HepG2 (cell line): Measurements from ENCODE around the gene FOLR2. TPM values are rescaled to one million over a fixed set of nuclear protein-coding genes. Genes with fewer than 3 reads are reported as not detected.

Experiments
- ATAC-seq: fragments of 200-7000 bp; cut with Tn5 transposase; 3 replicates; pipeline ENCODE4 v1.9.1; 2020; ENCODE audit warnings: mild to moderate bottlenecking, moderate library complexity
- BruUV-seq: library from RNA; stranded (reverse); fragments of 400-500 nt; replicated peaks from 2 replicates; lab custom pipeline; 2021; lab: Mats Ljungman, UMichigan
- CTCF ChIA-PET: fragments of 300-600 bp; formaldehyde crosslinking; extraction: SDS; loops from one replicate; lab custom pipeline; 2021; ENCODE audit warnings: low total read pairs, inconsistent platforms, low intra/inter-chr PET ratio; lab: Yijun Ruan, JAX
- POLR2A ChIA-PET: fragments of 350-600 bp; sonication (Branson Sonifier 250); formaldehyde crosslinking; loops from one replicate; lab custom pipeline; 2020; ENCODE audit warnings: antibody characterized with exemption, inconsistent platforms; lab: Yijun Ruan, JAX
- DNase-seq: peaks from one replicate; pipeline ENCODE4 v3.0.0-alpha.2; 2015; ENCODE audit warnings: low spot score
- FAIRE-seq: peaks from 3 replicates; lab custom pipeline; 2011; peaks lifted over from hg19 to GRCh38; lab: Jason Lieb, UNC
- H2AFZ ChIP-seq: one replicate; pipeline ENCODE4 v1.6.1; 2011; ENCODE audit warnings: low read length, inconsistent platforms
- H3K27ac ChIP-seq: fragments of 300-600 bp; 3 replicates; pipeline ENCODE4 v1.8.0; 2011; ENCODE audit warnings: mixed run types, mild to moderate bottlenecking, mixed read lengths, low read length, inconsistent platforms; ENCODE audit not compliant: insufficient read depth; ENCODE audit errors: extremely low read length
- H3K27me3 ChIP-seq, 2 experiments: fragments of 200-600 bp in 1 of 2; 2 replicates in 1 of 2; 3 replicates in 1 of 2; pipeline versions ENCODE4 v1.6.0 to v1.8.0; 2011; ENCODE audit warnings: low read length in 2 of 2, mild to moderate bottlenecking in 2 of 2, moderate library complexity in 2 of 2, inconsistent platforms in 1 of 2; ENCODE audit not compliant: insufficient read depth in 2 of 2, control insufficient read depth in 1 of 2
- H3K36me3 ChIP-seq, 2 experiments: fragments of 200-600 bp in 1 of 2; replicated peaks in 1 of 2; 2 replicates in 1 of 2; 3 replicates in 1 of 2; pipeline versions ENCODE4 v1.5.1 to v1.8.0; 2011; ENCODE audit warnings: low read length in 2 of 2, inconsistent platforms in 1 of 2; ENCODE audit not compliant: insufficient read depth in 2 of 2, control insufficient read depth in 1 of 2
- H3K4me1 ChIP-seq: 2 replicates; pipeline ENCODE4 v1.5.1; 2012; ENCODE audit warnings: low read length, inconsistent platforms; ENCODE audit not compliant: insufficient read depth
- H3K4me2 ChIP-seq: 2 replicates; pipeline ENCODE4 v1.6.0; 2011; ENCODE audit warnings: low read depth, low read length, inconsistent platforms
- H3K4me3 ChIP-seq, 3 experiments: fragments of 200-600 bp in 1 of 3; sonication (generic), shearing (Covaris generic) in 1 of 3; replicated peaks in 1 of 3; 2 replicates each; pipeline ENCODE4 v1.5.1; 2011 to 2016; ENCODE audit warnings: low read length in 3 of 3, inconsistent platforms in 2 of 3, low read depth in 2 of 3, mild to moderate bottlenecking in 2 of 3, control low read depth in 1 of 3, mixed read lengths in 1 of 3; ENCODE audit not compliant: insufficient read depth in 1 of 3
- H3K79me2 ChIP-seq: one replicate; pipeline ENCODE4 v1.6.1; 2011; ENCODE audit warnings: low read length, inconsistent platforms; ENCODE audit not compliant: insufficient read depth
- H3K9ac ChIP-seq: 2 replicates; pipeline ENCODE4 v1.6.0; 2011; ENCODE audit warnings: mild to moderate bottlenecking, low read depth, low read length, inconsistent platforms; ENCODE audit not compliant: insufficient read depth
- H3K9me3 ChIP-seq: 2 replicates; pipeline ENCODE4 v1.5.1; 2012; ENCODE audit warnings: mild to moderate bottlenecking, low read length
- H4K20me1 ChIP-seq: 2 replicates; pipeline ENCODE4 v1.6.0; 2011; ENCODE audit warnings: inconsistent platforms, mild to moderate bottlenecking, low read length, moderate library complexity; ENCODE audit not compliant: insufficient read depth
- ATF1 ChIP-seq: IDR thresholded peaks from 2 replicates; pipeline ENCODE4 v1.6.1; 2016; ENCODE audit warnings: mild to moderate bottlenecking, control low read depth
- ELF3 ChIP-seq: IDR thresholded peaks from 2 replicates; pipeline ENCODE4 v1.6.1; 2016; ENCODE audit warnings: missing genetic modification reagents, missing compliant biosample characterization
- PHF5A ChIP-seq: IDR thresholded peaks from one replicate; pipeline ENCODE4 v1.6.1; 2018; ENCODE audit warnings: low read depth, missing genetic modification reagents; ENCODE audit not compliant: unreplicated experiment
- PLRG1 ChIP-seq: fragments of 450-650 bp; conservative IDR thresholded peaks from 2 replicates; pipeline ENCODE4 v1.6.1; 2016
- SIX1 ChIP-seq: sonication (generic); formaldehyde crosslinking; IDR thresholded peaks from 2 replicates; pipeline ENCODE4 v1.4.0; 2020; ENCODE audit warnings: missing genetic modification reagents, borderline replicate concordance
- ZC3H13 ChIP-seq: sonication (generic); formaldehyde crosslinking; IDR thresholded peaks from 2 replicates; pipeline ENCODE4 v1.8.1; 2023; ENCODE audit warnings: mild to moderate bottlenecking, missing genetic modification reagents, moderate library complexity
- ZIK1 ChIP-seq: sonication (generic); formaldehyde crosslinking; IDR thresholded peaks from 2 replicates; pipeline ENCODE4 v1.5.0; 2020; ENCODE audit warnings: mild to moderate bottlenecking, low read depth, missing genetic modification reagents, borderline replicate concordance
- ZNF121 ChIP-seq: sonication (generic); formaldehyde crosslinking; IDR thresholded peaks from 2 replicates; pipeline ENCODE4 v1.5.0; 2020; ENCODE audit warnings: mild to moderate bottlenecking, missing genetic modification reagents
- ZNF256 ChIP-seq: sonication (generic); formaldehyde crosslinking; conservative IDR thresholded peaks from 2 replicates; pipeline ENCODE4 v1.4.0; 2020; ENCODE audit warnings: missing genetic modification reagents
- ZNF317 ChIP-seq: sonication (generic); formaldehyde crosslinking; IDR thresholded peaks from 2 replicates; pipeline ENCODE4 v1.5.0; 2020; ENCODE audit warnings: mild to moderate bottlenecking, missing genetic modification reagents
- ZNF326 ChIP-seq: sonication (generic); formaldehyde crosslinking; IDR thresholded peaks from 2 replicates; pipeline ENCODE4 v1.4.0; 2020; ENCODE audit warnings: missing genetic modification reagents, borderline replicate concordance
- ZNF567 ChIP-seq: sonication (generic); formaldehyde crosslinking; IDR thresholded peaks from 2 replicates; pipeline ENCODE4 v1.8.1; 2023; ENCODE audit warnings: mild to moderate bottlenecking, missing genetic modification reagents, borderline replicate concordance
- ZNF749 ChIP-seq: sonication (generic); formaldehyde crosslinking; IDR thresholded peaks from 2 replicates; pipeline ENCODE4 v1.8.0; 2022; ENCODE audit warnings: mild to moderate bottlenecking, missing genetic modification reagents, moderate library complexity, borderline replicate concordance
- WGBS: methylation state at CpG from one replicate; pipeline ENCODE4 v1.1.6; 2017; ENCODE audit warnings: low lambda C conversion rate; 5-methylcytosine and 5-hydroxymethylcytosine counted together
- in situ Hi-C: cut with HindIII; loops from 2 replicates; pipeline ENCODE4 v1.10.0; 2017; ENCODE audit warnings: low pct_unique_long_range_greater_than_20kb; ENCODE audit not compliant: extremely low pct_ligation_motif_present
- intact Hi-C: fragments of 100-400 bp; cut with micrococcal nuclease; formaldehyde crosslinking; loops from one replicate; pipeline ENCODE4 v1.10.0; 2022; ENCODE audit not compliant: unreplicated experiment
- polyA plus RNA-seq, 8 experiments: library from polyadenylated mRNA; depleted of rRNA in 3 of 8; stranded (reverse) in 7 of 8; unstranded in 1 of 8; fragments of >200 nt; fragmentation: Illumina TruSeq in 4 of 8; extraction: Trizol in 4 of 8; gene quantifications; 2 replicates each; pipeline versions ENCODE4 v1.2.1 to v1.2.3, GENCODE V29; 2011 to 2016; ENCODE audit warnings: low read depth in 4 of 8, missing spikeins in 1 of 8, mixed read lengths in 1 of 8; ENCODE audit not compliant: insufficient read depth in 1 of 8
- total RNA-seq, 5 experiments: library from RNA; depleted of rRNA; stranded (reverse); fragments of >200 nt; fragmentation: Illumina TruSeq; extraction: Trizol; gene quantifications; 2 replicates each; pipeline ENCODE4 v1.2.3, GENCODE V29; 2016; ENCODE audit warnings: low read depth in 1 of 5
- TF ChIP-seq, protein P1 (sequence below): sonication (generic); formaldehyde crosslinking; IDR thresholded peaks from 2 replicates; pipeline ENCODE4 v1.4.0; 2020; ENCODE audit warnings: mild to moderate bottlenecking, missing genetic modification reagents

FOLR2 gene
- total and polyA plus RNA-seq, 2 of the 13 experiments (the other 11 are each of a cell fraction or from before 2014, with no cell fraction given): 0.09 TPM; not detected in 1

DNA sequence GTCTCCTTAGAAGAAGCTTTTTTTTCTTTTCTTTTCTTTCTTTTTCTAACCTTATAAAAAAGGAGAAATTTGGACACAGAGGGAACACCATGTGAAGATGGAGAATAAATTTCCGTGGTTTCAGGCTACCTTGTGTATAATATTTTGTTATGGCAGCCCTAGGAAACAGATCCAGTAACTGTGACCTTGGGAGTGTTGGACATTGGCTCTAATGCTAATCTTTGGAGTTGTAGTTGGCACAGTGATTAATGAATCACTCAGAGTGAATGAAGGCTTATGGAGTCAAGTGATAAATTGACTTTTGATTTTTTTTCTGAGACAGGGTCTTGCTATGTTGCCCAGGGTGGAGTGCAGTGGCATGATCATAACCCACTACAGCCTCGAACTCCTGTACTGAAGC lies 42.9 kb downstream of the FOLR2 start:
- H3K4me3 ChIP-seq: no peak overlapping the region
- no peak overlapping the region for H2AFZ ChIP-seq
- BruUV-seq: no TSS peak
- ChIA-PET CTCF (no interaction called here), POLR2A (no interaction called here)
- no peaks in the 10 kb centered on the region for H3K9me3 ChIP-seq
- WGBS: 0% methylated on average over 2 of the region's 2 CpGs
- H3K4me2 ChIP-seq: no peak overlapping the region
- ATAC-seq (no peak), DNase-seq (no peak), FAIRE-seq (no peak)
- peaks cover 0 to 4% of the 10 kb centered on the region in 2 experiments; a peak in 1 of 5 replicates for H3K27me3 ChIP-seq
- no peak overlapping the region for H3K9ac ChIP-seq
- intact Hi-C loops (no loop called here), in situ Hi-C loops (no loop called here)
- TF ChIP-seq ZIK1 (no peak), ZNF121 (CRISPR knock-in tag) (peak; percentile 70)
- H3K4me1 ChIP-seq: peaks cover 8% of the 10 kb centered on the region; the same call in 1 of the 2 replicates
- no peaks in the 10 kb centered on the region for H4K20me1 ChIP-seq
- H3K36me3 ChIP-seq: no peaks in the 10 kb centered on the region
- no peak overlapping the region for H3K27ac ChIP-seq
- no peaks in the 10 kb centered on the region for H3K79me2 ChIP-seq

DNA sequence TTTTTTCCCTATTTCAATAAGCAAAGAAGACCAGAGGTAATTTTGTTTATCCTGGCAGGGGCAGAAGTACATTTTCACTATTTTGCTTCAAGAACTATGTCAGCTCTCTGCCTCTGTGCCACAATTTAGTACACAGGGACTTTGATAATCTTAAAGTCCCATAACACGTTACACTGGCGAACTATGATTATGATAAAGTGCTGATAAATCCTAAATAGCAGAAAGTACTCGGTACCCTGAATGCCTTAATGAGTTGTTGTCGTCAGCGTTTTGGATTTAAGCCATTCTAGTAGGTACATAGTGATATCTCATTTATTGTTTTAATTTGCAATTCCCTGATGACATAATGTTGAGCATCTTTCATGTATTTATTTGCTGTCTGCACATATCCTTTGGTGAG lies 44.0 kb downstream of the FOLR2 start:
- Histone ChIP-seq H3K27me3 (no peaks in the 10 kb centered on the region), H3K4me2 (no peak overlapping the region), H2AFZ (no peak overlapping the region), H3K9me3 (no peaks in the 10 kb centered on the region), H3K27ac (no peak overlapping the region), H3K79me2 (no peaks in the 10 kb centered on the region), H3K4me3 (no peak overlapping the region), H3K36me3 (no peaks in the 10 kb centered on the region), H4K20me1 (no peaks in the 10 kb centered on the region), H3K9ac (no peak overlapping the region), H3K4me1 (peaks cover 8% of the 10 kb centered on the region; the same call in 1 of the 2 replicates)
- no TSS peak for BruUV-seq
- intact Hi-C loops (no loop called here), in situ Hi-C loops (no loop called here)
- DNase-seq (no peak), ATAC-seq (no peak), FAIRE-seq (no peak)
- ChIA-PET POLR2A (no interaction called here), CTCF (no interaction called here)
- under 1% methylated on average over 5 of the region's 5 CpGs for WGBS
- no peak for TF ChIP-seq PHF5A (CRISPR knock-in tag)
- TF ChIP-seq, protein P1, sequence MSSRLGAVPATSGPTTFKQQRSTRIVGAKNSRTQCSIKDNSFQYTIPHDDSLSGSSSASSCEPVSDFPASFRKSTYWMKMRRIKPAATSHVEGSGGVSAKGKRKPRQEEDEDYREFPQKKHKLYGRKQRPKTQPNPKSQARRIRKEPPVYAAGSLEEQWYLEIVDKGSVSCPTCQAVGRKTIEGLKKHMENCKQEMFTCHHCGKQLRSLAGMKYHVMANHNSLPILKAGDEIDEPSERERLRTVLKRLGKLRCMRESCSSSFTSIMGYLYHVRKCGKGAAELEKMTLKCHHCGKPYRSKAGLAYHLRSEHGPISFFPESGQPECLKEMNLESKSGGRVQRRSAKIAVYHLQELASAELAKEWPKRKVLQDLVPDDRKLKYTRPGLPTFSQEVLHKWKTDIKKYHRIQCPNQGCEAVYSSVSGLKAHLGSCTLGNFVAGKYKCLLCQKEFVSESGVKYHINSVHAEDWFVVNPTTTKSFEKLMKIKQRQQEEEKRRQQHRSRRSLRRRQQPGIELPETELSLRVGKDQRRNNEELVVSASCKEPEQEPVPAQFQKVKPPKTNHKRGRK (CRISPR knock-in tag): no peak
- no peak for TF ChIP-seq ZNF256 (CRISPR knock-in tag)
- TF ChIP-seq ZNF567 (CRISPR knock-in tag): no peak
- no peak for TF ChIP-seq ATF1 (CRISPR knock-in tag)
- no peak for TF ChIP-seq ZNF326 (CRISPR knock-in tag)
- TF ChIP-seq ZC3H13 (CRISPR knock-in tag): no peak
- TF ChIP-seq PLRG1: no peak
- TF ChIP-seq ZNF749 (CRISPR knock-in tag): no peak
- TF ChIP-seq ELF3 (CRISPR knock-in tag): no peak
- TF ChIP-seq SIX1 (CRISPR knock-in tag): no peak
- no peak for TF ChIP-seq ZNF317 (CRISPR knock-in tag)
